GM12892 (cell line): ENCODE data around the gene GOSR1.

Source experiments
- POLR2A ChIP-seq: IDR thresholded peaks from 2 replicates; pipeline ENCODE4 v1.6.1; 2011; ENCODE audit warnings: low read depth, low read length, control low read depth
- POLR2AphosphoS5 ChIP-seq: IDR thresholded peaks from 2 replicates; pipeline ENCODE4 v1.6.1; 2011; ENCODE audit warnings: low read depth, low read length, control low read depth

- TF ChIP-seq POLR2A: no peak
- no peak for TF ChIP-seq POLR2AphosphoS5
These were observed 74.8 kb downstream of the GOSR1 start for GRCh38 chr17:30551996-30552339.
